Parathyroid adenoma (tissue), 2 donors: ENCODE results near the gene PLEKHA6.

Experiments used
- H2AFZ ChIP-seq: fragments of 300-600 bp; sonication (generic); one replicate; pipeline ENCODE4 v1.7.0; 2017; ENCODE audit warnings: antibody characterized with exemption, mild to moderate bottlenecking
- H3K27ac ChIP-seq: fragments of 300-600 bp; sonication (generic); one replicate; pipeline ENCODE4 v1.7.0; 2017
- H3K27me3 ChIP-seq: fragments of 300-600 bp; sonication (generic); one replicate; pipeline ENCODE4 v1.7.0; 2017; ENCODE audit warnings: low read length; ENCODE audit not compliant: control insufficient read depth, insufficient read depth
- H3K36me3 ChIP-seq: fragments of 300-600 bp; sonication (generic); one replicate; pipeline ENCODE4 v1.7.0; 2017; ENCODE audit warnings: low read length; ENCODE audit not compliant: control insufficient read depth, insufficient read depth
- H3K4me1 ChIP-seq: fragments of 300-600 bp; sonication (generic); one replicate; pipeline ENCODE4 v1.7.0; 2017; ENCODE audit warnings: control low read depth
- H3K4me2 ChIP-seq: fragments of 300-600 bp; sonication (generic); one replicate; pipeline ENCODE4 v1.7.0; 2017; ENCODE audit warnings: low read length
- H3K4me3 ChIP-seq: fragments of 300-600 bp; sonication (generic); one replicate; pipeline ENCODE4 v1.7.0; 2017; ENCODE audit warnings: low read depth, low read length
- H3K79me2 ChIP-seq: fragments of 300-600 bp; sonication (generic); one replicate; pipeline ENCODE4 v1.7.0; 2017; ENCODE audit warnings: control low read depth
- H3K9ac ChIP-seq: fragments of 300-600 bp; sonication (generic); one replicate; pipeline ENCODE4 v1.7.0; 2017; ENCODE audit warnings: mild to moderate bottlenecking
- H3K9me3 ChIP-seq: fragments of 300-600 bp; sonication (generic); one replicate; pipeline ENCODE4 v1.7.0; 2017; ENCODE audit warnings: low read length; ENCODE audit not compliant: control insufficient read depth
- CTCF ChIP-seq: fragments of 300-600 bp; sonication (generic); IDR thresholded peaks from one replicate; pipeline ENCODE4 v1.7.0; 2017; ENCODE audit warnings: antibody characterized with exemption, mild to moderate bottlenecking
- donor health status: primary hyperparathyroidism.

The PLEKHA6 gene

GRCh38 chr1:204228896-204229295 is 130.8 kb downstream of the PLEKHA6 start:
- Histone ChIP-seq H3K36me3 (no peaks in the 10 kb centered on the region), H3K27ac (no peak overlapping the region), H3K4me1 (no peaks in the 10 kb centered on the region), H3K4me2 (no peak overlapping the region), H3K4me3 (no peak overlapping the region), H3K79me2 (no peaks in the 10 kb centered on the region), H2AFZ (no peak overlapping the region), H3K27me3 (no peaks in the 10 kb centered on the region), H3K9me3 (no peaks in the 10 kb centered on the region), H3K9ac (no peak overlapping the region)
- no peak for TF ChIP-seq CTCF

DNA sequence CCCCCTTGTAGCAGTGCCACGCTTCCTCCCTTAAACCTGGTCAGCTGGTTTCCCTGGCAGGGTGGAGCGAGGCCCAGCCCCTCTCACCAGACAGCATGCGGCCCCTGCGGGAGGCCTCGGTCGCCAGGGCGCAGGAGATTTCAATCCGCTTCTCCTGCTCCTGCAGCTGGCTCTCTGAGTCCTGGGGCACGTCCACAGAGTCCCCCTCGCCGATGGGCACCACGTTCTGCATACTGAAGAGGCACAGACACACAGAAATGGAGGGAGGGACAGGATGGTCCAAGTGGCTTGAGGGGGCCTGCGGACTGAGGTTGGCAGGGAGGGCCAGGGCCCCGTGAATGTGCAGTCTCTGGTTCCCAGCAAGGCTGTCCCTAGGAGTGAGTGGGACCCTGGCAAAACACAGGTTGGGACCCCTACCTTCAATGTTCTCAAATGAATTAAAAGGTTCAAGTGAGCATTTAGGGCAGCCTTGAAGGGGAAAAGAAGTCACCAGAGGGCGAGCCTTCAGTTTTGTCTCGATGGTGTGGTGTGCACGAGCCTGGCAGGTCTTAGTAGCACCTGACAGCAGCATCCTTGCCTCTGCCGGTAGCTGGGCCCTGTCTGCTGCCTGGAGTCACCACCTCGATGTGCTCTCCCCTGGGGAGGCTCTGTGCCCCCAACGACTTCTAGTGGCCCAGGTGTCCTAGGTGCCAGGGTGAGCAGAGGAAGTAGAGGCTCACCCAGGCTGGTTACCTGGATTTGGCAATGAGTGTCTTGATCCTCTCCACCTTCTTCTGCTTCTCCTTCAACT is 131.5 kb downstream of the PLEKHA6 start:
- H3K27me3 ChIP-seq = no peaks in the 10 kb centered on the region
- no peak for TF ChIP-seq CTCF
- H3K27ac ChIP-seq = no peak overlapping the region
- no peak overlapping the region for H2AFZ ChIP-seq
- H3K4me1 ChIP-seq = no peaks in the 10 kb centered on the region
- H3K79me2 ChIP-seq = no peaks in the 10 kb centered on the region
- H3K9me3 ChIP-seq = no peaks in the 10 kb centered on the region
- H3K36me3 ChIP-seq = no peaks in the 10 kb centered on the region
- no peak overlapping the region for H3K4me3 ChIP-seq
- H3K9ac ChIP-seq = no peak overlapping the region
- H3K4me2 ChIP-seq = no peak overlapping the region

- no peaks in the 10 kb centered on the region for H3K27me3 ChIP-seq
- no peak overlapping the region for H3K27ac ChIP-seq
- no peak overlapping the region for H3K9ac ChIP-seq
- H3K79me2 ChIP-seq = no peaks in the 10 kb centered on the region
- H2AFZ ChIP-seq = no peak overlapping the region
- H3K4me3 ChIP-seq = no peak overlapping the region
- H3K4me2 ChIP-seq = no peak overlapping the region
- H3K4me1 ChIP-seq = no peaks in the 10 kb centered on the region
- no peaks in the 10 kb centered on the region for H3K9me3 ChIP-seq
- no peaks in the 10 kb centered on the region for H3K36me3 ChIP-seq
- no peak for TF ChIP-seq CTCF
Measured at GRCh38 chr1:204227351-204227750, 132.4 kb downstream of the PLEKHA6 start.

DNA sequence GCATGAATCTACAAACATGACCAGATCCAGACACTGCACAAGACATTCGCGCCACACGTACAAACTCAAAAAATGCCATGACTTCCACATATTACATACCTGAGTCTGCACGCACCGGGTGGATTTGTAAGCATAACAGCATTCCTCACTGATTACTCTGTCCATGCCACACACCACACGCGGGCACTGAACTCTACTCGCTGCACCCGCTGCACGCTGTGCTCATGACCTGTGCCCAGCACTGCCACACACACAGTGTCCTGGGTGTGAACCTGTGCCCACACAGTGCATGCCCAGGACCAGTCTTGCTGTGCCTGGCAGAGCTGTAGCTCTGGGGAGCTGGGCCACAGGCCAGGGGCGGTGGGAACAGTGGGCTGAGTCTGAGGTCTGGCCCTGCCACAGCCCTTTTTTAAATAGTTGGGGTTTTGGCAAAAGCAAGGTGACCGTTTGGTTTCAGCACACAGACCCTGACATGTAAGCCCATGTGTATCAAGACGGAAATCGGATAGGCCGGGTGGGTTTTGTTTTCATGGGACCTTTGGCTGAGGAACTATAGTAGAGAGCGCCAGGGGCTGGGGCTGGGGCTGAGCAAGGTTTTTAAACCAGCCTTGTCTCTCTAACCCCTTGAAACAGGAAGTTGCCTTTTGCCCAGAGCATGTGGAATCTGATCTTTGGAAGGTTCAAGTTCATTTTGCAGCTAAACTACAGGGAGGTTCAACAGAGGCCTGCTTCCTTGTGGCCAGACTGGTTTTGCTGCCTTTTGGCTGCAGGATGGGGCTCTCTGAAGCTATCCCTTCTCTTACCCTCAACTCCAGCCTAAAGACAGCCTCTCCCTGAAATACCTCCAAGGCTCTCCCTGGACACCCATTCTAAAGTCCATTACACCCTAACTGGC is 133.6 kb downstream of the PLEKHA6 start:
- Histone ChIP-seq H3K36me3 (no peaks in the 10 kb centered on the region), H3K4me2 (no peak overlapping the region), H2AFZ (no peak overlapping the region), H3K9ac (no peak overlapping the region), H3K79me2 (no peaks in the 10 kb centered on the region), H3K27ac (no peak overlapping the region), H3K4me1 (no peaks in the 10 kb centered on the region), H3K4me3 (no peak overlapping the region), H3K9me3 (no peaks in the 10 kb centered on the region), H3K27me3 (no peaks in the 10 kb centered on the region)
- no peak for TF ChIP-seq CTCF
